ENCODE data around the gene TXNDC9. TPM values are rescaled to one million over a fixed set of nuclear protein-coding genes. Genes with fewer than 3 reads are reported as not detected.

TXNDC9 gene
- total RNA-seq, 1 experiment from 2014 or later = 31.0 TPM

DNA sequence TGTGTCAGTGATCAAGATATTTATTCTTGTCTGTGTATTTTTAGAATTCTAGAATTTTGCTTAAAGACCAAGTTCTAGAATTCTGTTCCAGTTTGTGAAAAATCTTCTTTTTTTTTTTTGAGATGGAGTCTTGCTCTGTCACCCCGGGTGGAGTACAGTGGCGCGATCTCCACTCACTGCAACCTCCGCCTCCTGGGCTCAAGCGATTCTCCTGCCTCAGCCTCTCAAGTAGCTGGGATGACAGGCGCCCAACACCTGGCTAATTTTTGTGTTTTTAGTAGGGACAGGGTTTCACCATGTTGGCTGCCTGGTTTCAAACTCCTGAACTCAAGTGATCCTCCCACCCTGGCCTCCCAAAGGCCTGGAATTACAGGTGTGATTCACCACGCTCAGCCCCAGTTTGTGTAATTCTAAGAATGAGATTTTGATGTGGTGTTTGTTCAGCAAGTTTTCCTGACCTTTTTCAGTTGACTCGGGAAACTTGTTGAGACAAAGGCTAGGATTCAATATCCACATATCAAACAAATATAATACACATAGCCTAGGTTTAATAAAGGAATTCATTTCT is 4.6 kb upstream of the TXNDC9 start:
- ChIA-PET CTCF (no interaction called here), POLR2A (no interaction called here)
- Mint-ChIP-seq H3K27me3 (ENCODE audit: low read depth) (no peaks in the 10 kb centered on the region), H3K9me3 (no peaks in the 10 kb centered on the region), H3K4me3 (no peak overlapping the region), H3K36me3 (no peaks in the 10 kb centered on the region), H3K27ac (no peak overlapping the region), H3K4me1 (peaks cover 7% of the 10 kb centered on the region)
- DNase-seq (ENCODE audit: low spot score) = no peak
- no peak for ATAC-seq
- TF ChIP-seq, protein P1, sequence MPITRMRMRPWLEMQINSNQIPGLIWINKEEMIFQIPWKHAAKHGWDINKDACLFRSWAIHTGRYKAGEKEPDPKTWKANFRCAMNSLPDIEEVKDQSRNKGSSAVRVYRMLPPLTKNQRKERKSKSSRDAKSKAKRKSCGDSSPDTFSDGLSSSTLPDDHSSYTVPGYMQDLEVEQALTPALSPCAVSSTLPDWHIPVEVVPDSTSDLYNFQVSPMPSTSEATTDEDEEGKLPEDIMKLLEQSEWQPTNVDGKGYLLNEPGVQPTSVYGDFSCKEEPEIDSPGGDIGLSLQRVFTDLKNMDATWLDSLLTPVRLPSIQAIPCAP (CRISPR knock-in tag; IDR thresholded peaks at IDR 0.05) = no peak
- TF ChIP-seq ZNF263 (CRISPR knock-in tag; IDR thresholded peaks at IDR 0.05; ENCODE audit: low read depth) = no peak
- no peak for TF ChIP-seq CREB1 (CRISPR knock-in tag; IDR thresholded peaks at IDR 0.05)
- no peak for TF ChIP-seq RELA (CRISPR knock-in tag; IDR thresholded peaks at IDR 0.05; ENCODE audit: borderline replicate concordance)
- TF ChIP-seq, protein P2, sequence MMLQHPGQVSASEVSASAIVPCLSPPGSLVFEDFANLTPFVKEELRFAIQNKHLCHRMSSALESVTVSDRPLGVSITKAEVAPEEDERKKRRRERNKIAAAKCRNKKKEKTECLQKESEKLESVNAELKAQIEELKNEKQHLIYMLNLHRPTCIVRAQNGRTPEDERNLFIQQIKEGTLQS (CRISPR knock-in tag; conservative IDR thresholded peaks at IDR 0.05) = no peak

DNA sequence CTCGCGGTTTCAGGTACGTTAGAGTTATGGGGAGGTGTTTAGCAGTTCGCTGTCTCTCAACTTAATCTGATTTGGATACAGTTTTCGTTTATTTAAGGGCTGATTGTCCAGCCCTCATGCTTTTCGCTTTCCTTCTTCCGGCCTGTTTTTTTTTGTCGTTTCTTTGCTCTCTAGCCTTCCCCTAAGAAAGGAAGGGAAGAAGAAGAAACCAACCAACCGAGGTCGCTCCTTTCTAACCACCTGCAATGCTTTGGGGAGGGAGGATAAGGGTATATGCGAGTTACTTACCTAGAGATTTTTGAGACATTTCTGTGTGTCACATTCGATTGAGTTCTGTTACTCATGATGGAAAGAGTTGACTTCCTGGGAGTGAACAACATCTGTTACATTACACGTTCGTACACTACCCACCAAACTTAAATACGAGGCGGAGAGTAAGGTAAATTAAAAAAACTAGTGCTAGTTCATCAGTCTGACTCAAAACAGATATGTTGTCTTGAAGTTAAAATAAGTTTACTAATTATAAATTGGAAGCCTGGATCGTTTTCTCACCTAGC is 2.0 kb upstream of the TXNDC9 start:
- ChIA-PET POLR2A (interaction anchor here (0.6 to 1.4 kb wide), 2 partner anchors 110 to 183 kb away, joined by 3 to 4 read pairs; partner anchors contain the start of genes LIPT1 and TSGA10), CTCF (interaction anchor here (1.0 to 2.4 kb wide), 5 partner anchors 18 to 152 kb away, joined by 3 to 9 read pairs (median 4); partner anchors contain the start of gene REV1)
- Mint-ChIP-seq H3K27me3 (ENCODE audit: low read depth) (no peaks in the 10 kb centered on the region), H3K36me3 (peaks cover 2% of the 10 kb centered on the region), H3K4me3 (no peak overlapping the region), H3K9me3 (no peaks in the 10 kb centered on the region), H3K4me1 (peaks cover 16% of the 10 kb centered on the region), H3K27ac (no peak overlapping the region)
- no peak for ATAC-seq
- no peak for DNase-seq (ENCODE audit: low spot score)
- TF ChIP-seq, protein P3, sequence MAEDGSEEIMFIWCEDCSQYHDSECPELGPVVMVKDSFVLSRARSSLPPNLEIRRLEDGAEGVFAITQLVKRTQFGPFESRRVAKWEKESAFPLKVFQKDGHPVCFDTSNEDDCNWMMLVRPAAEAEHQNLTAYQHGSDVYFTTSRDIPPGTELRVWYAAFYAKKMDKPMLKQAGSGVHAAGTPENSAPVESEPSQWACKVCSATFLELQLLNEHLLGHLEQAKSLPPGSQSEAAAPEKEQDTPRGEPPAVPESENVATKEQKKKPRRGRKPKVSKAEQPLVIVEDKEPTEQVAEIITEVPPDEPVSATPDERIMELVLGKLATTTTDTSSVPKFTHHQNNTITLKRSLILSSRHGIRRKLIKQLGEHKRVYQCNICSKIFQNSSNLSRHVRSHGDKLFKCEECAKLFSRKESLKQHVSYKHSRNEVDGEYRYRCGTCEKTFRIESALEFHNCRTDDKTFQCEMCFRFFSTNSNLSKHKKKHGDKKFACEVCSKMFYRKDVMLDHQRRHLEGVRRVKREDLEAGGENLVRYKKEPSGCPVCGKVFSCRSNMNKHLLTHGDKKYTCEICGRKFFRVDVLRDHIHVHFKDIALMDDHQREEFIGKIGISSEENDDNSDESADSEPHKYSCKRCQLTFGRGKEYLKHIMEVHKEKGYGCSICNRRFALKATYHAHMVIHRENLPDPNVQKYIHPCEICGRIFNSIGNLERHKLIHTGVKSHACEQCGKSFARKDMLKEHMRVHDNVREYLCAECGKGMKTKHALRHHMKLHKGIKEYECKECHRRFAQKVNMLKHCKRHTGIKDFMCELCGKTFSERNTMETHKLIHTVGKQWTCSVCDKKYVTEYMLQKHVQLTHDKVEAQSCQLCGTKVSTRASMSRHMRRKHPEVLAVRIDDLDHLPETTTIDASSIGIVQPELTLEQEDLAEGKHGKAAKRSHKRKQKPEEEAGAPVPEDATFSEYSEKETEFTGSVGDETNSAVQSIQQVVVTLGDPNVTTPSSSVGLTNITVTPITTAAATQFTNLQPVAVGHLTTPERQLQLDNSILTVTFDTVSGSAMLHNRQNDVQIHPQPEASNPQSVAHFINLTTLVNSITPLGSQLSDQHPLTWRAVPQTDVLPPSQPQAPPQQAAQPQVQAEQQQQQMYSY (CRISPR knock-in tag; IDR thresholded peaks at IDR 0.05) = no peak
- TF ChIP-seq ZNF423 (CRISPR knock-in tag; IDR thresholded peaks at IDR 0.05) (no peak), ZNF138 (CRISPR knock-in tag; conservative IDR thresholded peaks at IDR 0.05) (no peak), ZNF396 (CRISPR knock-in tag; IDR thresholded peaks at IDR 0.05; ENCODE audit: borderline replicate concordance) (no peak), ZNF232 (CRISPR knock-in tag; IDR thresholded peaks at IDR 0.05) (no peak), ETV6 (CRISPR knock-in tag; IDR thresholded peaks at IDR 0.05) (no peak), NR2C2 (CRISPR knock-in tag; IDR thresholded peaks at IDR 0.05) (no peak), ZNF219 (CRISPR knock-in tag; IDR thresholded peaks at IDR 0.05; ENCODE audit: borderline replicate concordance) (no peak)
- TF ChIP-seq, protein P4, sequence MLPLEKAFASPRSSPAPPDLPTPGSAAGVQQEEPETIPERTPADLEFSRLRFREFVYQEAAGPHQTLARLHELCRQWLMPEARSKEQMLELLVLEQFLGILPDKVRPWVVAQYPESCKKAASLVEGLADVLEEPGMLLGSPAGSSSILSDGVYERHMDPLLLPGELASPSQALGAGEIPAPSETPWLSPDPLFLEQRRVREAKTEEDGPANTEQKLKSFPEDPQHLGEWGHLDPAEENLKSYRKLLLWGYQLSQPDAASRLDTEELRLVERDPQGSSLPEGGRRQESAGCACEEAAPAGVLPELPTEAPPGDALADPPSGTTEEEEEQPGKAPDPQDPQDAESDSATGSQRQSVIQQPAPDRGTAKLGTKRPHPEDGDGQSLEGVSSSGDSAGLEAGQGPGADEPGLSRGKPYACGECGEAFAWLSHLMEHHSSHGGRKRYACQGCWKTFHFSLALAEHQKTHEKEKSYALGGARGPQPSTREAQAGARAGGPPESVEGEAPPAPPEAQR (CRISPR knock-in tag; IDR thresholded peaks at IDR 0.05) = no peak
- TF ChIP-seq, protein P5, sequence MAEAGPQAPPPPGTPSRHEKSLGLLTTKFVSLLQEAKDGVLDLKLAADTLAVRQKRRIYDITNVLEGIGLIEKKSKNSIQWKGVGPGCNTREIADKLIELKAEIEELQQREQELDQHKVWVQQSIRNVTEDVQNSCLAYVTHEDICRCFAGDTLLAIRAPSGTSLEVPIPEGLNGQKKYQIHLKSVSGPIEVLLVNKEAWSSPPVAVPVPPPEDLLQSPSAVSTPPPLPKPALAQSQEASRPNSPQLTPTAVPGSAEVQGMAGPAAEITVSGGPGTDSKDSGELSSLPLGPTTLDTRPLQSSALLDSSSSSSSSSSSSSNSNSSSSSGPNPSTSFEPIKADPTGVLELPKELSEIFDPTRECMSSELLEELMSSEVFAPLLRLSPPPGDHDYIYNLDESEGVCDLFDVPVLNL (CRISPR knock-in tag; IDR thresholded peaks at IDR 0.05; ENCODE audit: borderline replicate concordance, low read depth) = no peak
- TF ChIP-seq, protein P6, sequence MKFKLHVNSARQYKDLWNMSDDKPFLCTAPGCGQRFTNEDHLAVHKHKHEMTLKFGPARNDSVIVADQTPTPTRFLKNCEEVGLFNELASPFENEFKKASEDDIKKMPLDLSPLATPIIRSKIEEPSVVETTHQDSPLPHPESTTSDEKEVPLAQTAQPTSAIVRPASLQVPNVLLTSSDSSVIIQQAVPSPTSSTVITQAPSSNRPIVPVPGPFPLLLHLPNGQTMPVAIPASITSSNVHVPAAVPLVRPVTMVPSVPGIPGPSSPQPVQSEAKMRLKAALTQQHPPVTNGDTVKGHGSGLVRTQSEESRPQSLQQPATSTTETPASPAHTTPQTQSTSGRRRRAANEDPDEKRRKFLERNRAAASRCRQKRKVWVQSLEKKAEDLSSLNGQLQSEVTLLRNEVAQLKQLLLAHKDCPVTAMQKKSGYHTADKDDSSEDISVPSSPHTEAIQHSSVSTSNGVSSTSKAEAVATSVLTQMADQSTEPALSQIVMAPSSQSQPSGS (CRISPR knock-in tag; IDR thresholded peaks at IDR 0.05; ENCODE audit: borderline replicate concordance, low read depth) = no peak
- TF ChIP-seq, protein P7, sequence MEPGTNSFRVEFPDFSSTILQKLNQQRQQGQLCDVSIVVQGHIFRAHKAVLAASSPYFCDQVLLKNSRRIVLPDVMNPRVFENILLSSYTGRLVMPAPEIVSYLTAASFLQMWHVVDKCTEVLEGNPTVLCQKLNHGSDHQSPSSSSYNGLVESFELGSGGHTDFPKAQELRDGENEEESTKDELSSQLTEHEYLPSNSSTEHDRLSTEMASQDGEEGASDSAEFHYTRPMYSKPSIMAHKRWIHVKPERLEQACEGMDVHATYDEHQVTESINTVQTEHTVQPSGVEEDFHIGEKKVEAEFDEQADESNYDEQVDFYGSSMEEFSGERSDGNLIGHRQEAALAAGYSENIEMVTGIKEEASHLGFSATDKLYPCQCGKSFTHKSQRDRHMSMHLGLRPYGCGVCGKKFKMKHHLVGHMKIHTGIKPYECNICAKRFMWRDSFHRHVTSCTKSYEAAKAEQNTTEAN (CRISPR knock-in tag; IDR thresholded peaks at IDR 0.05) = no peak
- TF ChIP-seq, protein P8, sequence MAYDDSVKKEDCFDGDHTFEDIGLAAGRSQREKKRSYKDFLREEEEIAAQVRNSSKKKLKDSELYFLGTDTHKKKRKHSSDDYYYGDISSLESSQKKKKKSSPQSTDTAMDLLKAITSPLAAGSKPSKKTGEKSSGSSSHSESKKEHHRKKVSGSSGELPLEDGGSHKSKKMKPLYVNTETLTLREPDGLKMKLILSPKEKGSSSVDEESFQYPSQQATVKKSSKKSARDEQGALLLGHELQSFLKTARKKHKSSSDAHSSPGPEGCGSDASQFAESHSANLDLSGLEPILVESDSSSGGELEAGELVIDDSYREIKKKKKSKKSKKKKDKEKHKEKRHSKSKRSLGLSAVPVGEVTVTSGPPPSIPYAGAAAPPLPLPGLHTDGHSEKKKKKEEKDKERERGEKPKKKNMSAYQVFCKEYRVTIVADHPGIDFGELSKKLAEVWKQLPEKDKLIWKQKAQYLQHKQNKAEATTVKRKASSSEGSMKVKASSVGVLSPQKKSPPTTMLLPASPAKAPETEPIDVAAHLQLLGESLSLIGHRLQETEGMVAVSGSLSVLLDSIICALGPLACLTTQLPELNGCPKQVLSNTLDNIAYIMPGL (CRISPR knock-in tag; IDR thresholded peaks at IDR 0.05) = no peak
- TF ChIP-seq, protein P9, sequence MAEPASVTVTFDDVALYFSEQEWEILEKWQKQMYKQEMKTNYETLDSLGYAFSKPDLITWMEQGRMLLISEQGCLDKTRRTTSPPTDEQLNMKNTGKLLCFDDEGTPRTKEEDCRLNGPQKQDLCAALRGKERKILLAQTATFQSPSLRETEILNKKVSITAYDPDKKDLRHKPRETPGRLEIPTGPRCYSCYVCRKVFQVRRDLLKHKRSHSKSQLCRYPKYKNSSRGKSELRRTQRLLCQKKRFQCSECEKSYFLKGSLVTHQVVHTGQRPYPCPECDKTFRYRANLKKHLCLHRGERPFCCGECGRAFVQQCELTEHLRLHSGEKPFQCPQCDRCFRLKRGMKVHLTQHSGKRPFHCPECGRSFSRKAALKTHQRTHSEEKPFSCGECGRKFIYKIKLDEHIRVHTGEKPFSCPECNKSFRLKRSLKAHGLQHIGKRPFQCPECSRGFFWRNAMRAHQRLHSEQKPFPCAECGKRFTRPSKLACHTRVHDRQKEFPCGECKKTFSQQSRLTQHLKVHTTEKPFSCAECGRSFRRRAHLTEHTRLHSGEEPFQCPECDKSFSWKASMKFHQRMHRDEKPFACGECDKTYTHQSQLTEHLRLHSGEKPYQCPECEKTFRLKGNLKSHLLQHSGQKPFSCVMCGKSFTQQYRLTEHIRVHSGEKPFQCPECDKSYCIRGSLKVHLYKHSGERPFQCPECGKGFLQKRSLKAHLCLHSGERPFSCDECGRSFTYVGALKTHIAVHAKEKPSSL (CRISPR knock-in tag; conservative IDR thresholded peaks at IDR 0.05) = no peak
